Mesendoderm (in vitro differentiated cells): ENCODE results near the gene DUSP7.

ENCODE experiments used
- DNase-seq: peaks from one replicate; pipeline ENCODE4 v3.0.0; 2013
- H2AK5ac ChIP-seq: 2 replicates; pipeline ENCODE4 v1.6.1; 2013; ENCODE audit warnings: low read length, inconsistent platforms
- H2BK120ac ChIP-seq: 2 replicates; pipeline ENCODE4 v1.6.1; 2013; ENCODE audit warnings: low read depth, mild to moderate bottlenecking, low read length, moderate library complexity, mixed read lengths
- H2BK15ac ChIP-seq: replicated peaks from 2 replicates; pipeline ENCODE4 v1.6.1; 2013; ENCODE audit warnings: low read depth, mild to moderate bottlenecking, moderate library complexity
- H2BK5ac ChIP-seq: 2 replicates; pipeline ENCODE4 v1.6.1; 2013; ENCODE audit warnings: low read length, inconsistent platforms
- H3K18ac ChIP-seq: 2 replicates; pipeline ENCODE4 v1.6.1; 2013; ENCODE audit warnings: mild to moderate bottlenecking, low read length, mixed read lengths
- H3K23ac ChIP-seq: one replicate; pipeline ENCODE4 v1.6.1; 2013; ENCODE audit warnings: low read length
- H3K27ac ChIP-seq: 2 replicates; pipeline ENCODE4 v1.5.1; 2013; ENCODE audit warnings: low read depth, mild to moderate bottlenecking, inconsistent platforms, low read length, moderate library complexity
- H3K27me3 ChIP-seq: 2 replicates; pipeline ENCODE4 v1.6.1; 2013; ENCODE audit warnings: low read length, control low read depth, mild to moderate bottlenecking, inconsistent platforms; ENCODE audit not compliant: insufficient read depth, poor library complexity
- H3K36me3 ChIP-seq: 2 replicates; pipeline ENCODE4 v1.6.1; 2013; ENCODE audit warnings: low read length, inconsistent platforms; ENCODE audit not compliant: control insufficient read depth, insufficient read depth
- H3K4ac ChIP-seq: one replicate; pipeline ENCODE4 v1.6.1; 2013; ENCODE audit warnings: low read depth, mild to moderate bottlenecking, low read length, moderate library complexity
- H3K4me1 ChIP-seq: 2 replicates; pipeline ENCODE4 v1.6.1; 2013; ENCODE audit warnings: low read depth, low read length, inconsistent platforms; ENCODE audit not compliant: control insufficient read depth
- H3K4me2 ChIP-seq: 2 replicates; pipeline ENCODE4 v1.6.1; 2013; ENCODE audit warnings: low read length
- H3K4me3 ChIP-seq: 2 replicates; pipeline ENCODE4 v1.5.1; 2013; ENCODE audit warnings: mild to moderate bottlenecking, low read length
- H3K56ac ChIP-seq: one replicate; pipeline ENCODE4 v1.6.1; 2013; ENCODE audit warnings: low read length
- H3K79me1 ChIP-seq: 2 replicates; pipeline ENCODE4 v1.6.1; 2013; ENCODE audit warnings: low read length, inconsistent platforms
- H3K79me2 ChIP-seq: 2 replicates; pipeline ENCODE4 v1.6.1; 2013; ENCODE audit warnings: mild to moderate bottlenecking, low read length; ENCODE audit not compliant: control insufficient read depth, insufficient read depth
- H3K9ac ChIP-seq: 2 replicates; pipeline ENCODE4 v1.6.1; 2013; ENCODE audit warnings: low read length, inconsistent platforms
- H4K5ac ChIP-seq: one replicate; pipeline ENCODE4 v1.6.1; 2013; ENCODE audit warnings: low read length
- H4K8ac ChIP-seq: one replicate; pipeline ENCODE4 v1.6.1; 2013; ENCODE audit warnings: low read depth, mild to moderate bottlenecking, control low read depth, low read length, moderate library complexity
- WGBS: extraction: QIAGEN DNeasy Blood & Tissue Kit; methylation state at CpG from one replicate; pipeline ENCODE4 v1.1.7; 2013; ENCODE audit warnings: low lambda C conversion rate, missing lambda C conversion rate; ENCODE audit not compliant: insufficient coverage; ENCODE audit errors: extremely low coverage; 5-methylcytosine and 5-hydroxymethylcytosine counted together

The DUSP7 gene

DNA sequence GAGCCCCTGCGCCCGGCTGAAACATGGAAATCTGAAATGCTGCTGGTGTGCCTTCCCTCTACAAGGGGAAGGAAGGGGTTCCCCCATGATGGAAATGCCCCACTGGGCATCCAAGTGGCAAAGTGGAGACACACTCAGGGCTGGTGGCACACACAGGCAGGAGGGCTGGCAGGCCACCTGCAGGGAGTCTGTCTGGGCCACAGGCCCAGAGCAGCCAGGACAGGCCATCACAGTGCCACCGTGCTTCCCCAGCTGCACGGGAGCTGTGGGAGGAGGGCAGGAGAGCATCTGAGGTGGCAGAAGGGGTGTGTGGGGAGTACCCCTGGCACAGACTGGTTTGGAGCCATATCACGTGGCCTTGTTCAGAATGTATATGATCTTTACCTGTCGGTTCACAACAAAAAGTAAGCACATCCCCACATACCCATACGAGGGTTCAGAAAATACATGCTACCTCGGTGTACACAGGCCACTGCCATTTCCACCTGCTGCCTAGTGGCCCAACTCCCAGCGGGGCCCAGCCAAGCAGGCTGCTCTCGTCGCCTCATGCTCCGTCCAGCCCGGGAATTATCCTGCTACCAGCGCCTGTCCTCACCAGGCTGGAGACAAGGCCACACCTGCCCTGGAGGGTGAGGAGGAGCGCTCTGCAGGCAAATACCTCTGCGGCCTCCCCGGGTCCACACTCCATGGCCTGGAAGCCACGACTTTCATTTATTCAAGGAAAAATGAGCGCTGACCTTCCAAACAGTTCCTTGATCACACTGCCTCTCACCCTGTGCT is 22.6 kb upstream of the DUSP7 start:
- Histone ChIP-seq H3K56ac (no peak overlapping the region), H4K5ac (no peak overlapping the region), H4K8ac (no peak overlapping the region), H2BK120ac (no peak overlapping the region), H3K27ac (no peak overlapping the region), H2BK5ac (no peak overlapping the region), H3K4me2 (no peak overlapping the region), H3K23ac (no peak overlapping the region), H3K4ac (no peak overlapping the region), H3K18ac (no peak overlapping the region), H3K79me1 (no peaks in the 10 kb centered on the region), H3K79me2 (no peaks in the 10 kb centered on the region), H3K9ac (no peak overlapping the region), H2BK15ac (no peak overlapping the region), H3K36me3 (no peaks in the 10 kb centered on the region), H2AK5ac (no peak overlapping the region), H3K27me3 (no peaks in the 10 kb centered on the region), H3K4me3 (no peak overlapping the region), H3K4me1 (no peaks in the 10 kb centered on the region)
- no peak for DNase-seq
- WGBS = no CpG with 5 or more reads among the region's 19 CpGs

DNA sequence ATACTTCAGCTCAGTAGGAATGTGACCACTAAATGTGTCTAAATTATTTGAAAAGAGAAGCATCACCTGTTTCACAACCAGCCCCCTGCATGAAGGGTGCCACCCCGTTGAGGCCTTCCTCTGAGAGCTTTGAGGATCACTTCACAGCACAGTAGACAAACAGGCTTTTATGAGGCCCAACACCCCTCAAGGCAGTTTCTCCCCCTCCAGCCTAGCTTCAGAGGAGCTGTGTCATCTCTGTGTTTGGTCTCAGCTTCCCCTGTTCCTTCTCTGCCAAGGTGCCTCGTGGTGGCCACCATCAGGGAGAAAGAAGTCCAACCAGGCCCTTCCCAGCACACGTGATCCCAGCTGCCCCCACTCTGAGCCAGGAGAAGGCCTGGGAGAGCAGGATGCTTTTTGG is 21.6 kb upstream of the DUSP7 start:
- Histone ChIP-seq H3K27ac (no peak overlapping the region), H3K4me1 (no peaks in the 10 kb centered on the region), H2BK120ac (no peak overlapping the region), H3K79me1 (no peaks in the 10 kb centered on the region), H3K36me3 (no peaks in the 10 kb centered on the region), H4K5ac (no peak overlapping the region), H3K79me2 (no peaks in the 10 kb centered on the region), H2BK15ac (no peak overlapping the region), H3K4me2 (no peak overlapping the region), H2BK5ac (no peak overlapping the region), H3K56ac (no peak overlapping the region), H3K23ac (no peak overlapping the region), H2AK5ac (no peak overlapping the region), H3K27me3 (no peaks in the 10 kb centered on the region), H4K8ac (no peak overlapping the region), H3K9ac (no peak overlapping the region), H3K4ac (no peak overlapping the region), H3K4me3 (no peak overlapping the region), H3K18ac (no peak overlapping the region)
- no CpG with 5 or more reads among the region's 3 CpGs for WGBS
- DNase-seq = no peak

DNA sequence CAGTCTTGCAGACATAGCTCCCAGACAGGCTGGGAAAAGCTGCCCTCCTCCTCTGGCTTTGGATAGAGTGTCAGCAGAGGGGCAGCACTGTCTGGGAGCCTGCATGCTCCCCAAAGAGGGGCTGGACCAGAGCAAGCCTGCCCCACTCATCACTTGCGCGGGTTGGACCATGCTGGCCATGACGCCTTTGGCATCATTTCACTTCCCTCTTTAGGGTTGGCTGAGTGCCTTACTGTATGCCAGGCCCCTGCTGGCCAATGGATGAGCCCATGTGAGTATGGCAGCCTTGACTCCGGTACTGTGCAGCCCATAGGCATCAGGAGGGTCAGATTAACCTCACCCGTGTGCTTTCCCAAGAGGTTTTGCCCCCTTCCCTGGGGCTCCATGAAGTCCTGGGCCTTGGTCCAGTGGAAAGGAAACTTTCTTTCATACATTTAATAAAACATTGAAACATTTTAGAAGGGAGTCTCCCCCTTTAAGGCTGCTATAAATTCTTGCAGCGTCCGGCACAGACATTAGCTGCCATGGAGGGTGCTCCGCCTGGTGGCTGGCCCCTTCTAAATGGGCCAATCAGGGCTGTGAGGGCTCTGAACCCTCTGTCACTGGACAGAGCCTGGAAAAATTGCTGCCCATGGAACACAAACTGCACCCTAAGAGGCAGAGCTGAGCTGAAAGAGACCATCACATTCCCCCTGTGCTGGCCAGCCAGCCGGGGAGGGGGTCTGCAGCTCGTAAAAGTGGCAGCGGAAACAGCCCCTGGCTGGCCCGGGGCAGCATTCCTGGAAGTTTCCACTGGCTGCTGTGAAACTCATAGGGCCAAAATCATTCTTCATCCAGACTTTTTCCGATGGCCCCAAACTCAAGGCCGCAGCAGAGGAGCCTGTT is 20.8 kb upstream of the DUSP7 start:
- Histone ChIP-seq H3K56ac (no peak overlapping the region), H2BK120ac (no peak overlapping the region), H3K4me1 (no peaks in the 10 kb centered on the region), H3K4me3 (no peak overlapping the region), H2BK15ac (no peak overlapping the region), H3K23ac (no peak overlapping the region), H3K79me2 (no peaks in the 10 kb centered on the region), H2AK5ac (no peak overlapping the region), H3K18ac (no peak overlapping the region), H3K27me3 (no peaks in the 10 kb centered on the region), H4K8ac (no peak overlapping the region), H3K79me1 (no peaks in the 10 kb centered on the region), H4K5ac (no peak overlapping the region), H2BK5ac (no peak overlapping the region), H3K4ac (no peak overlapping the region), H3K36me3 (no peaks in the 10 kb centered on the region), H3K27ac (no peak overlapping the region), H3K9ac (no peak overlapping the region), H3K4me2 (no peak overlapping the region)
- no CpG with 5 or more reads among the region's 14 CpGs for WGBS
- no peak for DNase-seq

DNA sequence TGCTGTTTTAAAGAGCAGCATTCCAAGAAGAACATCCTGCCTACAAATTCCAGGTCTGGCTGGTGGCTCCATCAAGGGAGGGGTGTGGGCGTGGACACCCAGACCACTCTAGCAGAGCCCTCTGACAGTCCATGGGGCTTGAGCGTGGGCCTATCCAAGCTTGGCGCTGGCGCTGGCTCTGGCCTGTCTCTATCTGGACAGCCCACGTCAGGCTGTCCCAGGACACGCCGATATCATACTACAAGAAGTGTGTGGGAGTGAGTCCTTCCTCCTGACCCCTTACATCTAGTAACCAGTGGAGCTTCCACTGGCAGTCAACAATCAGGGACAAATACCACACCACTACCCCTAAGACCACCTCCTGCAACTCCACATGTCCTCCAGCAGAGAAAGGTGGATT is 17.1 kb upstream of the DUSP7 start:
- Histone ChIP-seq H2BK15ac (no peak overlapping the region), H3K4me2 (no peak overlapping the region), H3K4me1 (no peaks in the 10 kb centered on the region), H3K23ac (no peak overlapping the region), H3K36me3 (no peaks in the 10 kb centered on the region), H3K56ac (no peak overlapping the region), H2BK120ac (no peak overlapping the region), H3K18ac (no peak overlapping the region), H3K4me3 (no peak overlapping the region), H2BK5ac (no peak overlapping the region), H3K27ac (no peak overlapping the region), H3K9ac (no peak overlapping the region), H3K79me2 (no peaks in the 10 kb centered on the region), H3K79me1 (no peaks in the 10 kb centered on the region), H2AK5ac (no peak overlapping the region), H4K5ac (no peak overlapping the region), H3K4ac (no peak overlapping the region), H3K27me3 (no peaks in the 10 kb centered on the region), H4K8ac (no peak overlapping the region)
- WGBS = no CpG with 5 or more reads among the region's 7 CpGs
- DNase-seq = no peak

DNA sequence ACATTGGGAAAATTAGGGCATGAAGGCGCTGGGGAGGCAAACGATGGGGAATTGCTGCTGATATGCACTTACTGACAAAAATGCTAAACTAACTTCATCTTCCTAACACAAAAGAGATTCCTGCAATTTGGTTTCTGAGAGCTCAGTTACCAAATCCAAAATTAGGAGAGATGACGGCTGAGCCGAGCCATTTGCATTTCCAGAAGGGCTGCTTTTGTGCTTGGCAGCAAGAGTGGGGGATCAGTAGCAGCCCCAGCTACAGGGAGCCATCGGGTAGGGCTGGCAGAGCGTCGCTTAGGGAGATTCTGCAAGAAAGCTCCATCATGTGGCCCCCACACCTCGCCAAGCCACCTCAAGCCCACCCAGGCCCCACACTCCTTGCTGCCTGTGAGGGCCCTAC is 16.1 kb upstream of the DUSP7 start:
- Histone ChIP-seq H3K79me2 (no peaks in the 10 kb centered on the region), H3K4me3 (no peak overlapping the region), H2BK120ac (no peak overlapping the region), H3K18ac (no peak overlapping the region), H3K23ac (no peak overlapping the region), H3K79me1 (no peaks in the 10 kb centered on the region), H4K8ac (no peak overlapping the region), H3K4me2 (no peak overlapping the region), H3K27me3 (no peaks in the 10 kb centered on the region), H3K4me1 (no peaks in the 10 kb centered on the region), H2BK5ac (no peak overlapping the region), H3K27ac (no peak overlapping the region), H2BK15ac (no peak overlapping the region), H3K56ac (no peak overlapping the region), H4K5ac (no peak overlapping the region), H3K4ac (no peak overlapping the region), H3K36me3 (no peaks in the 10 kb centered on the region), H2AK5ac (no peak overlapping the region), H3K9ac (no peak overlapping the region)
- no peak for DNase-seq
- no CpG with 5 or more reads among the region's 8 CpGs for WGBS
